ENCODE results near the gene PACS1. TPM values are rescaled to one million over a fixed set of nuclear protein-coding genes. Genes with fewer than 3 reads are reported as not detected.
"Not testable (repeated sequence)": the region's sequence is repeated elsewhere in the genome, so short reads cannot be mapped to it uniquely, and the experiment has no call there.

PACS1 gene
- total RNA-seq, 1 experiment from 2014 or later = 32.7 TPM

DNA sequence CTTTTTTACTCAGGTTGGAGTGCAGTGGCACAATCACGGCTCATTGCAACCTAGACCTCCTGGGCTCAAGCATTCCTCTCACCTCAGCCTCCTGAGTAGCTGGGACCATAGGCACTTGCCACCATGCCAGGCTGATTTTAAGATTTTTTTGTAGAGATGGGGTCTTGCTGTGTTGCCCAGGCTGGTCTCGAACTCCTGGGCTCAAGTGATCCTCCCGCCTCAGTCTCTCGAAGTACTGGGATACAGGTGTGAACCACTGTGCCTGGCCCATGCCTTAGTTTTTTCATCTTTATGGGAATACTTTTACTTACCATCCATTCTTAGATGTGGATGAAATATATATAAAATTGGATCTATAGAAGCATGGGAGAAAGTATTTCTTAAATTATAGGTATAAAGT, 5.2 kb downstream of the PACS1 start:
- no peak for DNase-seq (ENCODE audit: low read depth)

DNA sequence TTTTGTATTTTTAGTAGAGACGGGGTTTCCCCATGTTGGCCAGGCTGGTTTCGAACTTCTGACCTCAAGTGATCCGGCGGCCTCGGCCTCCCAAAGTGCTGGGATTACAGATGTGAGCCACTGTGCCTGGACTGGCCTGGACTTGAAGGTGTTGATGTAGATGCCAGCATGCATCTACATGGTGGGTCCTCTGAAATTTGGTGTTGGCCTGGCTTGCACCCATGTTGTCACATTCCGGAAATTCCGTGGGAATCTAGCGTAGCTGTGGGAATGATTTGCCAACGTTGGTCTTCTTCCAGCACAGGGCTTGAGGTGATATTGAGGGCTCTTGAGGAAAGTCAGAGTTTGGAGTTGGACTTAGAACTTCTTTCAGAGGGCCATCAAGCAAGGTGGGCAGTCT, 6.5 kb downstream of the PACS1 start:
- DNase-seq (ENCODE audit: low read depth) = peak; percentile 55

DNA sequence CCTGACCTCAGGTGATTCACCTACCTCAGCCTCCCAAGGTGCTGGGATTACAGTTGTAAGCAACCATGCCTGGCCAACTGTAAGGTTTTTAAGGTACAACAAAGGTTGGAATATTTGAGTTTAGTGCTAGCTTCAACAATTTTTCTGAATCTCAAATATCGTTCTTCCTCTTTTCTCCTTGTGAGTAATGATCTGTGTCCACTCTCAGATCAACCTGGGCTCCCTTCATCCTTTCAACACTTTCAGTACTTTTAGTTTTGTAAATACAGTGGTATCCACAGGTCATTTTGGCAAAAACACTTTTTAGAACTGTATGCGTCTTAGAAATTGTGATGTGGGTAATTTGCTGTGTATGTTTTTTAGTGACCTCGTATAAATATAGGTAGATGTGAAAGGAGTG, 7.9 kb downstream of the PACS1 start:
- no peak for DNase-seq (ENCODE audit: low read depth)

DNA sequence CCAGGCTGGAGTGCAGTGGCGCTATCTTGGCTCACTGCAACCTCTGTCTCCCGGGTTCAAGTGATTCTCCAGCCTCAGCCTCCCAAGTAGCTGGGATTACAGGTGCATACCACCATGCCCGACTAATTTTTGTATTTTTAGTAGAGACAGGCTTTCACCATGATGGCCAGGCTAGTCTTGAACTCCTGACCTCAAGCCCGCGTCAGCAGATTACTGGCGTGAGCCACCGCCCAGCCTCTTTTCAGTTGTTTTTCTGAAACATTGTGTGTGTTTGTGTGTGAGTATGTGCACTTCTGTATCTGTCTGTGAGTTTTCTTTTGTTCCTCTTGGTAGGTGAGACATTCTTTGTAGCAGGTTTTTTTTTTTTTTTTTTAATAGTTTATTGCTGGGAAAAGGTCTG, 8.9 kb downstream of the PACS1 start:
- DNase-seq (ENCODE audit: low read depth) = peak; percentile 15

DNA sequence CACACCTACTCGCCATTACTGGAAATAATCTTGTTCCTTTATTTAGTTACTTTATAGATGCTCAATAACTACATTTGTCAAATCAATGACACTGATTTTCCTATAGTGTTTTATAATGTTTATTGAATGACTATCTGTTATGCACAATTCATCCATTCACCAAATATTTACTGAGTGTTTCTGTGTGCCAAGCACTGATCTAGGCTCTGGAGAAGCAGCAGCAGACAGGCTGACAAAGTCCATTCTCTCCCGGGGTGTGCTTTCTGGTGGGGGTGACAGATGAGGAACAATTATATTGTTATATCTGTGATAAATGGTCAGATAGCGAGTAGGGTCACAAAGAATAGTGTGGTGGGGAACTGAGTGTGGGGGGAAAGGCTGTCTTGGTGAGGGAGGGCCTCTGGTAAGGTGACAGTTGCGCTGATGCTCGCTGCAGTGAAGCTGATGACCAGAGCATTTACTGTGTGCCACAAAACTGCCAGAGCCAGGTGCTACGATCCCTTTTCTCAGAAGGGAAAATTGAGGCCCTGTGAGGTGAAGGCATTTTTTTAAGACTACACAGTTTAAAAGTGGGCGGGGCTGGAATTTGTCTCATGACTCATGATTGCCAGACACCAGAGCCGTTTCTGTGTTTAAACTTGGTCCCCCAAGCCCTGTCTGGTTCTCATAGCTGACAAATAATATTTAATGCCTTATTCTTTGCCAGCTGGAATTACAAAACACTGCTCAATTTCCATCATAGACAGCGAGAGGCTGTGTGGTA, 10.2 kb downstream of the PACS1 start:
- DNase-seq (ENCODE audit: low read depth) = peak; percentile 84

GRCh38 chr11:66081505-66081904, 11.4 kb downstream of the PACS1 start:
- peak; percentile 77 for DNase-seq (ENCODE audit: low read depth)

DNA sequence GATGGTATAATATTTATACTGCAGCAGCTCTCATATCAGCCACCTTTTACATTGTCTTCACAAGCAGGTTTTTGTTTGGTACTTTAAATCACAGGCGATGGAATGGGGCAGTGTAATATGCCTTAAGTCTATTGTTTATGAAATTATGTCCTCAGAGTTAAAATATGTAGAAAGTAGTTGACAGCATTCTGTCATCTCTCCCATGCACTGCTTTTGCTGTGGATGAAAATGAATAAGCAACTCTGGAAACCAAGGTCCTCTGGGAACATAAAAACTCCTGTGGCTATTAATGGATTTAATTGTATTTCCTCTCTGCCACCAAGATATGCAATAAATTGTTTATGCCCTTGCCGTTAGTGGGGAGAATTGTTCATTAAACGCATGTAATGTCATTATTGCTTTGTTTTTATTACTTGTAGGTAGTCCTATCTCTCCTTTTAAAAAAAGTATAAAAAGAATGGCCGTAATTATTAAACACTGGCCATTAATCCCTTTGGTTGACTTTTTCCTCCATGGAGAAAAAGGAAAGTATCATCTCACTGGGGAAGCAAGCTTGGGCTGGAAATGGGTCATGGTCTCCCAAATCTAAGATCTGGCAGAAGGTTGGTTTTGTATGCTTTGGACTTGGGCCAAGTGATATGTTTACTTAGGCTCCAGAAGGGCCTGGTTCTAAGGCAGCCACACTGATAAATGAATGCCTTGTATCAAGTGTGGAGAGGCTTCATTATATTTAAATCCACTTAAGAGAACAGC, 13.1 kb downstream of the PACS1 start:
- peak; percentile 49 for DNase-seq (ENCODE audit: low read depth)

GRCh38 chr11:66083767-66084166, 13.7 kb downstream of the PACS1 start:
- DNase-seq (ENCODE audit: low read depth) = no peak

GRCh38 chr11:66084821-66085475, 14.9 kb downstream of the PACS1 start:
- DNase-seq (ENCODE audit: low read depth) = no peak

GRCh38 chr11:66087148-66087908, 17.3 kb downstream of the PACS1 start:
- DNase-seq (ENCODE audit: low read depth) = no peak

DNA sequence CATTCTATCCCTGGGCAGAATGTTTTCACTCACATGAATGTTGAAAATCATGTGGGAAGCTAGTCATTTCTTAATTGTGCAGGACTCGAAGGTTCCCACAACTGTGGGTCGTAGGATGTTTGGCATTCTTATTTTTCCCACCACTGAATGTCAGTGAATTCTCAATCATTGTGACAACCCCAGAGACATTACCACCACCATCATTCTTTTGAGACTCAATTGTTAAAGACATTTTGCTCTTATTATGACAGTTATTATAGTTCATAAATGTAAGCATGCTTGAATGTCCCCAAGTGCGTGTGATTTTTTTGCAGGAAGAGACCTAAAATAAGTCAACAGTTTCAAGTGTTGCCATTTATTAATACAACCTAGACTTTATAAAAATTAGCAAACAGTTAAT, 19.0 kb downstream of the PACS1 start:
- DNase-seq (ENCODE audit: low read depth) = no peak

GRCh38 chr11:66090288-66090687, 20.2 kb downstream of the PACS1 start:
- DNase-seq (ENCODE audit: low read depth) = no peak

GRCh38 chr11:66092125-66092524, 22.1 kb downstream of the PACS1 start:
- DNase-seq (ENCODE audit: low read depth) = not testable (repeated sequence)

GRCh38 chr11:66099746-66100145, 29.7 kb downstream of the PACS1 start:
- DNase-seq (ENCODE audit: low read depth) = not testable (repeated sequence)

GRCh38 chr11:66100272-66101065, 30.4 kb downstream of the PACS1 start:
- DNase-seq (ENCODE audit: low read depth) = peak; percentile 43

GRCh38 chr11:66101066-66101464, 31.0 kb downstream of the PACS1 start:
- no peak for DNase-seq (ENCODE audit: low read depth)

GRCh38 chr11:66104057-66104638, 34.1 kb downstream of the PACS1 start:
- DNase-seq (ENCODE audit: low read depth) = no peak

DNA sequence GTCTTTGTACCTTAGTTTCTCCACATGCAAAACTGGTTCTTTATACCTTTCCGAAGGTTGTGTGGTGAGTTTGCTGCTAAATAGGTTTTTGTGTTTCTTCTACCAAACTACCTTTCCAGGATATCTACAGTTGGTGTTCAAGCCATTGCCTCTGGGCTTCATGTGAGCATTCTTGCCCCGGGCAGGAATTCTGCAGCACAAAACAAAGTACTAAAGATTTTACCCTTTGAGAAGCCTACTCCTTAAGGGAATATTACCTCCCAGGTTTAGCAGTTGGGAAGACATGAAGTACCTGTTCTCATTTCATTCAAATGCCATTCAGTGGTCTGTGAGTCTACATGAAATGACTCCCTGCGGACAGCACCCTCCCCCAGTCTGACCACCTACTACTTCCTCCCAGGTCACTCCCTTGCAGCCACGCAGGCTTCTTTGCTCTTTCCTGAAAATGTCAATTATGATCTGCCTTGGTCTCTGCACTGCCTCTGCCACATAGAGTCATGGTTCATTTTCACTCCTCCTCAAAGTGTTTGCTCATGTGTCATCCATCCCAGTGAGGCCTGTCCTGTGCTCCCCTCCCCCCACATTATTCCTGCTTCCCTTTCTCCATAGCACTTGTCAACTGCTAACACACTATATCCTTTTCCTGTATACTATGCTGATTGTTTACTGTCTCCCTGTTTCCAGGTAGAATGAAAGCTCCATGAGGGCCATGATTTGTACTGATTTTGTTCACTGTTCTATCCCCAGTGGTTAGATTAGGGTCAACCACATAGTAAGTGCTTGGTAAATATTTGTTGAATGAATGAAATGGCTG, 36.9 kb downstream of the PACS1 start:
- peak; percentile 39 for DNase-seq (ENCODE audit: low read depth)

- no peak for DNase-seq (ENCODE audit: low read depth)
These were observed 37.8 kb downstream of the PACS1 start for GRCh38 chr11:66107600-66108510.

Data from M059J (cell line).